Measurements from ENCODE around the gene LCP2. TPM values are rescaled to one million over a fixed set of nuclear protein-coding genes. Genes with fewer than 3 reads are reported as not detected.
A peak's percentile ranks its signal among the peaks of the same experiment; 100 is the strongest.

LCP2 gene
- total RNA-seq, 4 donors from 2014 or later: 1.9 to 3.2 (median 2.3) TPM

DNA sequence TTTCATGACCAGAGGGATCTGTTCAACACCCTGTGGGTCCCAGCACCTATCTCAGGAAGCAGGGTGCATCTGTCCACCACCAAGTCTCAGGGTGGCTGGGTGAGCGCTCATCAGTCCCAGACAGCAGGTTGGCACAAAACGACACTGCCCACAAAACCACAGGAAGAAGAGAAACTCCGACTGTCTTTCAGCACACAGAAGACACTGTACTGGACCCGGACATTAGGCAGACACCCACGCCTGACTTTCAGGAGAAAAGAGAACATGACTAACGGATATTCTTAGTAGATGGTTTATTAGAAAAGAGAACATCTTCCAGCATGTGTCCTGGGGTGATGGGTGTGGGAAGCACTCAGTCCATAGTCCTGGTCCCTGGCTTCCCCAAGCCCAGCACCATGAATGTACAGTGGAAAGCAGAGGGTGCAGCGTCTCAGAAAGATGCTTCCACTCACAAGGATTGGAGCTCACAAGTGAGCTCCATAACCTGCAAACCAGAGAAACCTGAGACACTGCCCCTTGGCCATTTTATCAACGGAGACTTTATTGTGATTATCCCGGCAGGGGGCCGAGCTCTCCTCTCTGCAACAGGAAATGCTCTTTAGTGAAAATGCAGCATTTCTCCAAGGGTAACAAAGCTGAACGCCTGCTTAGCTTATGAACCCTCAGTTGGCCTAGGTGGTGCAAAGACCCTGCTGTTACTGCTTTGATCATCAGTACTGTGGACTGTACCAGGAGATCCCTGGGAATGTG is 35.8 kb upstream of the LCP2 start:
- H3K36me3 ChIP-seq: no peaks in the 10 kb centered on the region
- TF ChIP-seq, protein P1, sequence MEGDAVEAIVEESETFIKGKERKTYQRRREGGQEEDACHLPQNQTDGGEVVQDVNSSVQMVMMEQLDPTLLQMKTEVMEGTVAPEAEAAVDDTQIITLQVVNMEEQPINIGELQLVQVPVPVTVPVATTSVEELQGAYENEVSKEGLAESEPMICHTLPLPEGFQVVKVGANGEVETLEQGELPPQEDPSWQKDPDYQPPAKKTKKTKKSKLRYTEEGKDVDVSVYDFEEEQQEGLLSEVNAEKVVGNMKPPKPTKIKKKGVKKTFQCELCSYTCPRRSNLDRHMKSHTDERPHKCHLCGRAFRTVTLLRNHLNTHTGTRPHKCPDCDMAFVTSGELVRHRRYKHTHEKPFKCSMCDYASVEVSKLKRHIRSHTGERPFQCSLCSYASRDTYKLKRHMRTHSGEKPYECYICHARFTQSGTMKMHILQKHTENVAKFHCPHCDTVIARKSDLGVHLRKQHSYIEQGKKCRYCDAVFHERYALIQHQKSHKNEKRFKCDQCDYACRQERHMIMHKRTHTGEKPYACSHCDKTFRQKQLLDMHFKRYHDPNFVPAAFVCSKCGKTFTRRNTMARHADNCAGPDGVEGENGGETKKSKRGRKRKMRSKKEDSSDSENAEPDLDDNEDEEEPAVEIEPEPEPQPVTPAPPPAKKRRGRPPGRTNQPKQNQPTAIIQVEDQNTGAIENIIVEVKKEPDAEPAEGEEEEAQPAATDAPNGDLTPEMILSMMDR (IDR thresholded peaks at IDR 0.05 in 4 of 5, conservative IDR thresholded peaks at IDR 0.05 in 1 of 5): no peak
- TF ChIP-seq POLR2A (IDR thresholded peaks at IDR 0.05): no peak
- intact Hi-C loops (cut with DNase I; ENCODE audit: low total_unique reads) (loop anchor here (5.0 kb wide), 1 partner anchor 36 kb away; the partner anchor contains the start of gene LCP2), in situ Hi-C loops (cut with MboI; ENCODE audit: low sequenced_read_pairs in 4 of 4) (no loop called here)
- DNase-seq: no peak
- H3K27ac ChIP-seq: no peak overlapping the region
- H3K4me3 ChIP-seq: no peak overlapping the region
- H3K9me3 ChIP-seq: no peaks in the 10 kb centered on the region
- no peak for ATAC-seq
- H3K27me3 ChIP-seq: no peaks in the 10 kb centered on the region
- H3K4me1 ChIP-seq: peaks cover 0 to 3% of the 10 kb centered on the region in 2 donors

DNA sequence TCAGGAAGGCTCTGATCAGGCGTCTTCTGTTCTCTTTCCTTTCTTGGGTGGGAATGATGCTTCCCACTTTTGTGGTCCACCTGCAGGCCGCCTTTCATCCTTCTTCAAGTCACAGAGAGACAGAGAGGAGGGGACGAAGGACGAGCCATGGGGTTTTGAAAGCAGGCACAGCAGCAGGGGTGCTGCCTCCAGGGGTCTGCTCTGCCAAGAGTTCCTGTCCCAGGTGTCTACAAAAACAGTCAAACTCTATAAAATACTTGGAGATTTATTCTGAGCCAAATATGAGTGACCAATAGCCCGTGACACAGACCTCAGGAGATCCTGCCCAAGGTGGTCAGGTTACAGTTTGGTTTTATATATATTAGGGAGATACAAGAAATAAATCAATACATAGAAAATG is 34.5 kb upstream of the LCP2 start:
- Histone ChIP-seq H3K4me3 (no peak overlapping the region), H3K9me3 (no peaks in the 10 kb centered on the region), H3K4me1 (peaks cover 0 to 3% of the 10 kb centered on the region in 2 donors), H3K27ac (peak overlapping the region; percentile 59 to 69 (median 62)), H3K36me3 (no peaks in the 10 kb centered on the region), H3K27me3 (no peaks in the 10 kb centered on the region)
- in situ Hi-C loops (cut with MboI; ENCODE audit: low sequenced_read_pairs in 4 of 4) (no loop called here), intact Hi-C loops (cut with DNase I; ENCODE audit: low total_unique reads) (loop anchor here (5.0 kb wide), 1 partner anchor 35 kb away; the partner anchor contains the start of gene LCP2)
- ATAC-seq (no peak), DNase-seq (no peak)
- TF ChIP-seq POLR2A (IDR thresholded peaks at IDR 0.05): no peak
- TF ChIP-seq, protein P1 (IDR thresholded peaks at IDR 0.05 in 4 of 5, conservative IDR thresholded peaks at IDR 0.05 in 1 of 5): no peak

DNA sequence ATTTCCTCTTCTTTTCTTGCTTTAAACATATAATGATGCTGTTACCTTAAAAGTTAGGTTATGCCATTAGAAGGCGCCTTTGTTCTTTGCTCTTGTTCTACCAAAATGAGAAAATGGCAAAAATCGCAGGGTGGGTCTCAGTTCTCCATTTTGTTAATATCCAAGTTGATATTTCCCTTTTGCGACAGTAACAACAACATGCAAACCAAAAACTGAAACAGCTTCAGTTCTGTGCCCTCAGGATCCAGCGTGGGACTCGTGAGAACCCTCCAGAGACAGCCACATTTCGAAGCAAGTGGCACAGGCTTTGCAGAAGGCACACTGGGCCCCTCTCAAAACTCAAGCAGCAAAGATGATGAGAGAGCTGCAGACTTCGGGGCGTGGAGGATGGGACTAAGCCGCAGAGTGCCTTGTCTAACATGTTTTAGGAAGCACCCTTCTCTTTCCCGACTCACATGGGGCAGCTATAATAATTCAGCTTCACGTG is 33.0 kb upstream of the LCP2 start:
- TF ChIP-seq, protein P1 (IDR thresholded peaks at IDR 0.05 in 4 of 5, conservative IDR thresholded peaks at IDR 0.05 in 1 of 5): no peak
- no peak for TF ChIP-seq POLR2A (IDR thresholded peaks at IDR 0.05)
- ATAC-seq (no peak), DNase-seq (no peak)
- Histone ChIP-seq H3K4me3 (no peak overlapping the region), H3K27ac (peak overlapping the region in 3 of 4 donors; percentile 62 to 66 (median 64)), H3K27me3 (no peaks in the 10 kb centered on the region), H3K36me3 (no peaks in the 10 kb centered on the region), H3K4me1 (peaks cover 0 to 3% of the 10 kb centered on the region in 2 donors), H3K9me3 (no peaks in the 10 kb centered on the region)
- intact Hi-C loops (cut with DNase I; ENCODE audit: low total_unique reads): loop anchor here (5.0 kb wide), 1 partner anchor 33 kb away; the partner anchor contains the start of gene LCP2
- in situ Hi-C loops (cut with MboI; ENCODE audit: low sequenced_read_pairs in 4 of 4): no loop called here

DNA sequence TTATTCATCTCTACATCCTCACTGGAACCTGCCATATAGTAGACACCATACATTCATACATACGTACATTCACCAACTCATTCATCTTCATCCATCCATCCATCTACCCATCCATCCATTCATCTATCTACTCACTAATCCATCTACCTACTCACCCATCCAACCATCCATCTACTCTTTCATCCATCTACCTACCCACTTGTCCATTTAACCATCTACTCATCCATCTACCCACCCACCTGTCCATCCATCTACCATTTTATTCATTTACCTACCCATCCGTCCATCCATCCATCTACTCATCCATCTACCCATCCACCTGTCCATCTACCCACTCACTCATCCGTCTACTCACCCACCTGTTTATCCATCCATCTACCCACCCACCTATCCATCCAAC is 31.9 kb upstream of the LCP2 start:
- ATAC-seq: no peak
- H3K27me3 ChIP-seq: no peaks in the 10 kb centered on the region
- H3K36me3 ChIP-seq: no peaks in the 10 kb centered on the region
- DNase-seq: no peak
- TF ChIP-seq, protein P1 (IDR thresholded peaks at IDR 0.05 in 4 of 5, conservative IDR thresholded peaks at IDR 0.05 in 1 of 5): no peak
- no peak for TF ChIP-seq POLR2A (IDR thresholded peaks at IDR 0.05)
- intact Hi-C loops (cut with DNase I; ENCODE audit: low total_unique reads): no loop called here
- H3K4me1 ChIP-seq: peaks cover 0 to 3% of the 10 kb centered on the region in 2 donors
- H3K27ac ChIP-seq: no peak overlapping the region
- no peaks in the 10 kb centered on the region for H3K9me3 ChIP-seq
- no peak overlapping the region for H3K4me3 ChIP-seq
- in situ Hi-C loops (cut with MboI; ENCODE audit: low sequenced_read_pairs in 4 of 4): no loop called here

All from gastrocnemius medialis (tissue), 4 donors.